Epithelial cell of esophagus (primary cell): ENCODE data around the gene DCLK1.
A peak's percentile ranks its signal among the peaks of the same experiment; 100 is the strongest.

Experiments used
- DNase-seq: peaks from one replicate; pipeline ENCODE4 v3.0.0; 2010; ENCODE audit warnings: low read depth
- H3K4me3 ChIP-seq: 2 replicates; pipeline ENCODE4 v1.5.1; 2011; ENCODE audit warnings: mild to moderate bottlenecking, low read length, control low read depth
- TF ChIP-seq, protein P1 (sequence below): IDR thresholded peaks from 2 replicates; pipeline ENCODE4 v1.5.1; 2011; ENCODE audit warnings: low read depth, mild to moderate bottlenecking, low read length, control low read depth, inconsistent platforms; ENCODE audit not compliant: insufficient read depth; ENCODE audit errors: missing control alignments

The DCLK1 gene

DNA sequence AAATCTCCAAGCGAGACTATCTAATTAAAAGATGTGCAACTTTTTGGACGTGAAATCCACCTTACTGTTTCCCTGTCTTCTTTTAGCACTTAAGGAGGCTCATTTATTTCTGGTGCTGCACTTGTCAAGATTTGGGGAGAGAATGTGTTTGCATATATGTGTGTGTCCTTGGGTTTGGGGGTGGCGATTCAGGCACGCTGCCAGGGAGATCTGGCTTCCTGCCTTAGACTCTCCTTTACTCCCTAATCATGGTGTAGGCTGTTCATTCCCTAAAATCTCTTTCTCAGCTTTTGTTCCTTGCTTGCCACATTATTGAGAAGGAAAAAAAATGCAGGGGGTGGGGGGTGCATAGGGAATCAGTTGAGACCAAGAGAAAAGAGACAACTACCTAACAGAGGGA, 271.2 kb downstream of the DCLK1 start:
- DNase-seq: no peak
- H3K4me3 ChIP-seq: no peak overlapping the region
- TF ChIP-seq, protein P1, sequence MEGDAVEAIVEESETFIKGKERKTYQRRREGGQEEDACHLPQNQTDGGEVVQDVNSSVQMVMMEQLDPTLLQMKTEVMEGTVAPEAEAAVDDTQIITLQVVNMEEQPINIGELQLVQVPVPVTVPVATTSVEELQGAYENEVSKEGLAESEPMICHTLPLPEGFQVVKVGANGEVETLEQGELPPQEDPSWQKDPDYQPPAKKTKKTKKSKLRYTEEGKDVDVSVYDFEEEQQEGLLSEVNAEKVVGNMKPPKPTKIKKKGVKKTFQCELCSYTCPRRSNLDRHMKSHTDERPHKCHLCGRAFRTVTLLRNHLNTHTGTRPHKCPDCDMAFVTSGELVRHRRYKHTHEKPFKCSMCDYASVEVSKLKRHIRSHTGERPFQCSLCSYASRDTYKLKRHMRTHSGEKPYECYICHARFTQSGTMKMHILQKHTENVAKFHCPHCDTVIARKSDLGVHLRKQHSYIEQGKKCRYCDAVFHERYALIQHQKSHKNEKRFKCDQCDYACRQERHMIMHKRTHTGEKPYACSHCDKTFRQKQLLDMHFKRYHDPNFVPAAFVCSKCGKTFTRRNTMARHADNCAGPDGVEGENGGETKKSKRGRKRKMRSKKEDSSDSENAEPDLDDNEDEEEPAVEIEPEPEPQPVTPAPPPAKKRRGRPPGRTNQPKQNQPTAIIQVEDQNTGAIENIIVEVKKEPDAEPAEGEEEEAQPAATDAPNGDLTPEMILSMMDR: no peak

DNA sequence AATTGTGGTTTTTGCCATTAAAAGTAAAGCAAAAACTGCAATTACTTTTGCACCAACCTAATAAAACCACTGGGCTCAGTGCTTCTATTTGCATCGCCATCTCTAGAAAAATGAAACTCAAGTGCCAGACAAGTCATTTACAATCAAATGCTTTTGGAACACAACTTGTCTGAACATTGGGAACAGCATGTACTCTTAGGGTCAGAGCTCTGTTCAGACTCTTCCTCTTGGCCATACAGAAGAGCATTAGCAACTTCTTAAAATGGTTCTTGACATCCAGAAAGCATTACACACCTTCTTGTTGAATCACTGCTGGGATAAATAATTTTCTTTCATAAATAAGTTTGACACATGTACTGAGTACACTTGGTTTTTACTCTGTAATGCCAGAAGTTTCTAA, 272.5 kb downstream of the DCLK1 start:
- no peak for DNase-seq

DNA sequence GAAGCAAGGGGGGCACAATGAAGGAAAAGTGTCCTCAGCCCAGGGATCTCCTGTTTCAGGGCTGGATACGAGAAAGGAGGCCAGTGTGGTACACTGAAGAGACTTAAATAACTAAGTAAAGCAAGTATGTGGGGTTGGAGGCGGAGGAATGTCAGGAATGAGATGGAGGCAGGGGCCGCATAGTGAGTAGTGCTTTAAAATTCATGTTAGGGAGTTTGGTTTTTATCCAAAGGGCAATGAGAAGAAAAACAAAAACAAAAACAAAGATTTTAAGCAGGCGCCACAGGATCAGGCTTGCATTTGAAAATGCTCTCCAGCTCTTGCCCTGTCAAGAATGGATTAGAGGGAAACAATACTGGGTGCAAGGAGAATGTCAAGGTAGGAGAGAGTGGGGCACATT, 273.4 kb downstream of the DCLK1 start:
- H3K4me3 ChIP-seq: no peak overlapping the region
- no peak for DNase-seq
- TF ChIP-seq, protein P1: no peak

More for the DNA sequence above, 272.5 kb downstream of the DCLK1 start:
- no peak overlapping the region for H3K4me3 ChIP-seq
- TF ChIP-seq, protein P1: no peak

DNA sequence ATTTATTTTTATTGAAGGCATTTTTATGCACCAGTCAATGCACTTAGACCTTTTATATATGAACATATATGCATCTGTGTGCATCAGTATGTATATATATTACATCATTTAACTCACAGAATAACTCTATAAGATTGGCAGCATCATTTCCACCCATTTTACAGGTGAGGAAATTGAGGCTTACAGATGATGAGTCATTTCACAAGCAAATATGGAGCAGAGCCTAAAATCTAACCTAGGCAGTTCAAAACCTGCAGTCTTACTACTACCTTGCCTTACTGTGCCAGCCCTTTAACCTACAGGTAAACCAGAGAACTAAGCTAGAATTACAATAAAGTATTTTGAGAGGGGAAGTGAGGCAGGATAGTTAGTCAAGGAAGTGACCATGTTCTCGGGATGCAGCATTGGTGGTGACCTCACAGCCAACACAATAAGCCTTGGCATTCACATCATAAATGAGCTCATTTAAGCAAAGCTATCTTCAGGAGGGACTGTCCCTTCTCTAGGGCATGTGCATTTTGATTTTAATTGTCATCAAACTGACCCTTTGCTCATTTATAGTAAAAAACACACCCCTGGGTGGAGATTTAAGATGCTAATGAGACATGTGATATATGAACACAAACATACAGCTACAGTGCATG, 274.3 kb downstream of the DCLK1 start:
- TF ChIP-seq, protein P1: no peak
- no peak overlapping the region for H3K4me3 ChIP-seq
- no peak for DNase-seq

DNA sequence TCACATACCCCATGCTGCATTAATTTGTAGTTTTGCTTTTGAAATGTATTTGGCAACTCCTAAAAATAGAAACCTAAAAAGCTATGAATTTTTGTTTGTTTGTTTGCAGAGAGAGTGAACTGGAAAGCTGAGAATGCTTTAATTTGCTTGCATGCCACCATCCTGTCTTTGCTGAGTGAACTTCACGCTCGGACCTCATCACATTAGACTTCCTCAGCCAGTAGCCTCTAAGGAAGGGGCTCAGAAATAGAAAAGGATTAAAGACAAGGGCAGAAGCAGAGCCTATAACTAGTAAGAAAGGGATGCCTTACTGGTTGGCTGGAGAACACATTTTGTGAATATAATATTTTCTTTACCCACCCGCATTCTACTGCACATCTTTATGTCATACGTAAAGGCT, 275.1 kb downstream of the DCLK1 start:
- TF ChIP-seq, protein P1: no peak
- DNase-seq: no peak
- no peak overlapping the region for H3K4me3 ChIP-seq

DNA sequence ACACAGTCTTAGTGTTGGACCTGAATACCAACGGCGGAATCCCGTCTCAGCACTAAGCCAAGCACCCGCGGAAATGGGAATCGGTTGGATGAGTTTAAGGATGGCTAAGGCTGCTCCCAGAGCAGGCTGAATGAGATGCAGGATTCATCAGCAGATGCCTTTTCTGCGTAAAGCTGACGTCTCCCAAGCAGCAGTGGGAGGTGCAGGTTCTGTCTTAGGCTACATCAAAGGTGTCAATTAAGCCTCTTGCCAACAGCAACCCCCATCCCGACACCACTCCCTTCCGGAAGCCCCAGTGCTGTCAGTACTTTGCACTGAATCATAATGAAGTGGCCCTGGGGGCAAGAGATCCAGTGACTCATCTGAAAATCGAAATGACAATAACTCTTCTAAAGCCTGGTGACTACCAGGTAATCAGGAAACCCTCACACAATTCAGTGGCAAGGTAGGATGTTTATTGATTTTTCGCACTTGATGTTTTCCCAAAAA, 275.6 kb downstream of the DCLK1 start:
- no peak overlapping the region for H3K4me3 ChIP-seq
- TF ChIP-seq, protein P1: no peak
- peak; percentile 89 for DNase-seq

DNA sequence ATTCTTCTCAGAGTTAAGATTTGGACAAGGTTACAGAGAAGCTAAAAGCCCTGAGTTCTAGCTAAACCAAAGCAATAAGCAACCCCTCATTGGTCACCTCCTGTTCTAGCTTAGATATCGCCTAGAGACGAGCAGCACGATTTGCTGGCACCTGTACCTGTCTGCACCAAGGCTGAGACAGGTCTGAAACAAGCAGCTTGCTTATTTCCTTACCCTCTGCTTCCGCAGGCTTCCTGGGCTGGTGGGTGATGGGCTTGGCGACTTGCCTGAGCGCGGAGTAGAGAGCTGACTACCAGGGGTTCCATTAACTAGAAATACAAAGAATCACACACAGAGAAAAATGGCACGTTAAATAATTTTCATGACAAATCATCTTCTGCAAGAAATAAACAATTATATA, 276.9 kb downstream of the DCLK1 start:
- H3K4me3 ChIP-seq: no peak overlapping the region
- DNase-seq: no peak
- TF ChIP-seq, protein P1: no peak
